Measurements from ENCODE around the gene SPEF2.

The SPEF2 gene

DNA sequence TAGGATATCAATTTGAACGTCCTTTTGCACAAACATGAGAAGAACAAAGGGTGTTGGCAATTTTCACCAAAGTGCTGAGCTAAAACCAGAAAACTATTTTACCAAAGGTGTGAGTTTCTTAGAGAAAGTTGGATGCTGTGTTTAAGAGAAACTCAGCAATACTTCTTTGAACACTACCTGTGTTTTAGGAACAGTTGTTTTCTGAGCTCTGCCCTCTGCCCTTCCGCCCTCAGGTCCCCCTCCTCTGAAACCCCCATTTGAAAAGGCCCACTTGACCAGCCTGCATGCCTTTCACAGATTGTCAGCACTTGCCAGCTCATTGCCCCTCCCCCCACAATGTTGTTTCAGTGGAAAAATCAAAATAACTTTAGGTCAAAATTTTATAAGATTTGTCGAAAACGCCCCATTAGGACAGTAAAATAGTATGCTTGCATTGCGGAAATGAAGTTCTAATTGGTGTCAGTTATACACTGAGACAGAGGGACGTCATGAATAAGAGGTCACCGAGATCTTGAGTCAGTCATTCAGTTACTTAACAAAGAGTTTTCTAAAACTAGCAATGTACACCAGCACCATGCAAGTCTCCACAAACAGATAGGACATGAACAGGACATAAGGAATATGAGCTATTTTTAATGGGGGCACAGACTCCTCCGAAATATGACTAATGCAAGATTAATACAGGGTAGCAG, 177.2 kb downstream of the SPEF2 start:
- no peak overlapping the region for H3K4me3 ChIP-seq (ENCODE audit: low read length)
- DNase-seq (ENCODE audit: low read depth): no peak
- TF ChIP-seq, protein P1, sequence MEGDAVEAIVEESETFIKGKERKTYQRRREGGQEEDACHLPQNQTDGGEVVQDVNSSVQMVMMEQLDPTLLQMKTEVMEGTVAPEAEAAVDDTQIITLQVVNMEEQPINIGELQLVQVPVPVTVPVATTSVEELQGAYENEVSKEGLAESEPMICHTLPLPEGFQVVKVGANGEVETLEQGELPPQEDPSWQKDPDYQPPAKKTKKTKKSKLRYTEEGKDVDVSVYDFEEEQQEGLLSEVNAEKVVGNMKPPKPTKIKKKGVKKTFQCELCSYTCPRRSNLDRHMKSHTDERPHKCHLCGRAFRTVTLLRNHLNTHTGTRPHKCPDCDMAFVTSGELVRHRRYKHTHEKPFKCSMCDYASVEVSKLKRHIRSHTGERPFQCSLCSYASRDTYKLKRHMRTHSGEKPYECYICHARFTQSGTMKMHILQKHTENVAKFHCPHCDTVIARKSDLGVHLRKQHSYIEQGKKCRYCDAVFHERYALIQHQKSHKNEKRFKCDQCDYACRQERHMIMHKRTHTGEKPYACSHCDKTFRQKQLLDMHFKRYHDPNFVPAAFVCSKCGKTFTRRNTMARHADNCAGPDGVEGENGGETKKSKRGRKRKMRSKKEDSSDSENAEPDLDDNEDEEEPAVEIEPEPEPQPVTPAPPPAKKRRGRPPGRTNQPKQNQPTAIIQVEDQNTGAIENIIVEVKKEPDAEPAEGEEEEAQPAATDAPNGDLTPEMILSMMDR (IDR thresholded peaks at IDR 0.05; ENCODE audit: insufficient read depth, low read depth, low read length, missing control alignments): no peak

DNA sequence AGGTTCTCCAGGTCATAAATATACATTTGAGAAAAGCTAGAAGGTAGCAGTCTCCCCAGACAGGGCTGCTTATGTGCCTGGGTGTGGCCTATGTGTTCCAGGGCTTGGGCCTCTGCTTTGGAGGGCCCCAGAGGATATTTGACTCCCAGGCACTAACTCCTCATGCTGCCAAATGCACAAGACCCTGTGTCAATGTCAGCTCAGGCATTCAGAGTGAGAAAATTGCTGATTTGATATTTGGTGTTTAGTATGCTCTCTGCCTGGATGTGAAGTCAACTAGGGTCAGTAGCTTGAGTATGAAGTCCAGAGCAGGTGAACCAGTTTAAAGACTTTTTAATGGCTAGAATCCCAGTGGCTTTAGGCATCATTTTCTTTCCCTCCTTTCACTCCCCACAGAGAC, 181.5 kb downstream of the SPEF2 start:
- TF ChIP-seq, protein P1 (IDR thresholded peaks at IDR 0.05; ENCODE audit: insufficient read depth, low read depth, low read length, missing control alignments): no peak
- H3K4me3 ChIP-seq (ENCODE audit: low read length): no peak overlapping the region
- DNase-seq (ENCODE audit: low read depth): no peak

DNA sequence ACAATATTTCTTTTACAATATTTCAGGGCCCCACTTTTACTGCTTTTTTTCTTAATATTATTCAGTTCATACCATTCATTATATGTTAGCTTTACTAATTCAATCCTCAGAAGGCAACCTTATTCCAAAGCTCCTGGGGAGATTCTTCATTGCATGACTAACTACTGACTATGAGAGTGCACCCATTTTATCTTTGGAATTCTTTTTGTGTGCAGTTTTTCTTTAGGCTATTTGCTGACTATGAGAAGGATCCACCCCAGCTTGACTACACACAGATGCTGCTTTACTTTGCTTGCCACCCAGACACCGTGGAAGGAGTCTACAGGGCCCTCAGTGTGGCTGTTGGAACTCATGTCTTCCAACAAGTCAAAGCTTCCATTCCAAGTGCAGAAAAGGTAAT, 182.1 kb downstream of the SPEF2 start:
- DNase-seq (ENCODE audit: low read depth): no peak
- H3K4me3 ChIP-seq (ENCODE audit: low read length): no peak overlapping the region
- TF ChIP-seq, protein P1 (IDR thresholded peaks at IDR 0.05; ENCODE audit: insufficient read depth, low read depth, low read length, missing control alignments): no peak

DNA sequence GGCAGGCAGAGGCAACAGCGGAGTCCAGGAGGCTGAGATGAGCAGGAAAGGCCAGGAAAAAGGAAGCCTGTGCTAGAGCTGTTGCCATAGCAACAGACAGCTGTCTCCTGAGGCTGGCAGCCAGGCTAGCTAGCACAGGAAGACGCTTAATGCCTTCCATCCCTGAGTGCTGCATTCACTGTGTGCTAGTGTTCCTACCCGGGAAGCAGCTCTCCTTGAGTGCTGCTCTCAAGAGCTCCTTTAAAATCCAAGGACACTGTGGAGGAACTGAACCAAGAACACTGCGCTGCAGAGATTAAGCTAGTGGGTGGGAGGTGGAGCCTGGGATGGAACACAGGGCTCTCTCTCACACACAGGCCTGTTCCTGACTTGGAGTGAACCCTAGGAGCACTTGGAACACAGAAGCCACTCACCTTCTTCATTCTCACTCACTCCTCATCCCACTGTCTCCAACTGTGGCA, 185.6 kb downstream of the SPEF2 start:
- H3K4me3 ChIP-seq (ENCODE audit: low read length): no peak overlapping the region
- DNase-seq (ENCODE audit: low read depth): no peak
- TF ChIP-seq, protein P1 (IDR thresholded peaks at IDR 0.05; ENCODE audit: insufficient read depth, low read depth, low read length, missing control alignments): no peak

DNA sequence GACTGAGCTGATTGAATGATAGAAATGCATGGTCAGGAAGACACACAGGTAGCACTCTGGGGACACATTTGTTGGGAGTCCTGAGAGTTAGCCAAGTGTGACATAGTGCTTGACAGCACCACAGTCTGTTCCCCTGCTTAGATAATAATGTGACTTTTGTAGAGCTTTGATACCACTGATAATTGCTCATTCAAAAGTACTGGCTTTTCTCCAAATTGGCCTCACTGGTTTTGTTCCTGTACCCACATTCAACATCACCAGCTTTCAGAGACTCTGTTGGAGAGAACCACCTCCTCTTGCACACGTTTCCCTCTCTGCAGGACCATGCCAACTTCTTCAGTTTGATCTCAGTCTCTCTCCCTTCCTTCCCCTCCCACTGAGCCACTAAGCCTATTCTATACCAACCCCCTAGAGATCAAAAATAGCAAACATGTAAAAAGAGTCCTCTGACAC, 186.6 kb downstream of the SPEF2 start:
- no peak for DNase-seq (ENCODE audit: low read depth)
- no peak overlapping the region for H3K4me3 ChIP-seq (ENCODE audit: low read length)
- TF ChIP-seq, protein P1 (IDR thresholded peaks at IDR 0.05; ENCODE audit: insufficient read depth, low read depth, low read length, missing control alignments): no peak

DNA sequence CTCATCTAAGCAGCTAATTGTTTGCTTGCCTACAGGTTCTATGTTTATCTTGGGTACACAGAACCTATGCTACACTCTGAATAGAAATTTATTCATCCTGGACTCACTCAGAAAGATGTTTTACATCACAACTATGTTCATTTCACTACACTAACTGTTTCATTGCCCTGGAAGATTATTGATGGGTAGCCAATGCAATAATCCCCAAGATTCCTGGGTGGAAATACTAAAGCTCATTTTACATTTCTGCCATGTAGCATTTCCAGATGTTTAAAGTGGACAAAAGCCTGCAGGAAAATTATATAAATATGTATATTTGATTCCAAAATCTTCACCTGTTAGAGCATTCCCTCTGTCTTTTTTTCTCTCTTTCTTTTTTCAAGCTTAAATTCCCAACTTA, 187.2 kb downstream of the SPEF2 start:
- DNase-seq (ENCODE audit: low read depth): no peak
- TF ChIP-seq, protein P1 (IDR thresholded peaks at IDR 0.05; ENCODE audit: insufficient read depth, low read depth, low read length, missing control alignments): no peak
- H3K4me3 ChIP-seq (ENCODE audit: low read length): no peak overlapping the region

DNA sequence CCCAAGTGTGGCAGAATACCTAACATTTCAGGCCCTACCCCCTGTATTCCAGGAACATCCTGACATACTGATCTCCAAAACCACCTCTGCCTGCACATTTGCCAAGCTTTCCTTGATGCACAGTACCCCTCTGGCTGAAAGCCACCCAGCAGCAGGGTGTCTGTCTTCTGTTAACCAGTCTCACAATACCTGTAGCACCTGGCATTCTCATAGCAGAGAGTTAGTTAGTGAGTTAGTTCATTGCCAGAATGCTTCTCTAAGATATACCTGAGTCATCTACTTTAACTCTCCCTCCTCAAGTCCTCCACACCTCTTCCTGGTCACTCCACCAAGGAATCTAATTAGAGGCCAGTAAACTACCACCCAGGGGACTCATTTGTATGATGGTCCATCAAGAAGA, 192.9 kb downstream of the SPEF2 start:
- no peak overlapping the region for H3K4me3 ChIP-seq (ENCODE audit: low read length)
- TF ChIP-seq, protein P1 (IDR thresholded peaks at IDR 0.05; ENCODE audit: insufficient read depth, low read depth, low read length, missing control alignments): no peak
- no peak for DNase-seq (ENCODE audit: low read depth)

Data from epithelial cell of esophagus (primary cell).